ENCODE measurements around the gene BCHE. TPM values are rescaled to one million over a fixed set of nuclear protein-coding genes. Genes with fewer than 3 reads are reported as not detected.

The BCHE gene
- total RNA-seq, 1 donor from 2014 or later = 11.6 TPM

DNA sequence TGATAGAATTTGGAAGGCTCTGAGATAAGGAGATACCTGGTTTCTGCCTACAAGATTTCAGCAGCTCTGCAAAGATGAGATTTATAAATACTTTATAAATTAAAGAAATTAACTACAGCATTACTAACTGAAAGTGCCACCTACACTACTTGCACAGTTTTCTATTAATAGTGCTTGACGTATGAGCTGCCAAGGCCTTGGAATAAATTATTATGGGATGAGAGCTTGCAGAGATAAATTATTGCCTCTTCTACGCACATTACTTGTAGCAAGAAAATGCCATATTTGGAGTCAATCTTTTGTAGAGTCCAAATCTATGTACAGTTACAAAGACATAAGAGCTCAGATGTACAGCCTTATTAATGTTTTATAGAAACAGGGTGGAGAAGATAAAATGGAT lies 89.1 kb downstream of the BCHE start:
- no peak for DNase-seq

GRCh38 chr3:165746874-165747273 lies 90.3 kb downstream of the BCHE start:
- DNase-seq = no peak

DNA sequence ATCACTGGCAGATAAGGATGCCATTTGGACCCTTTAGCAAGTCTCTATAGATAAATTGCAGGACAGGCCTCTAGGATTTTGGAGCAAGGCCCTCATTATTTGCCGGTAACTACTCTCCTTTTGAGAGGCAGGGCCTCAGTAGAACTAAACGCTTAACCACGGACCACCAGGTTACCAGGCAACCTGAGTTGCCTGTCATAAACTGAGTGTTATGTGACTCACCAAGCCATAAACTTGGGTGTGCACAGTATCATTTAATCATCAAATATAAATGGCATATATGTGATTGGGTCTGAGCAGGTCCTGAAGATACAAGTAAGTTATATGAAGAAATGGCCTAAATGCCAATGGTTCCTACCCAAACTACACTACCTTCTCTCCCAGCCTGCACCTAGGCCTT lies 93.2 kb downstream of the BCHE start:
- no peak for DNase-seq

DNA sequence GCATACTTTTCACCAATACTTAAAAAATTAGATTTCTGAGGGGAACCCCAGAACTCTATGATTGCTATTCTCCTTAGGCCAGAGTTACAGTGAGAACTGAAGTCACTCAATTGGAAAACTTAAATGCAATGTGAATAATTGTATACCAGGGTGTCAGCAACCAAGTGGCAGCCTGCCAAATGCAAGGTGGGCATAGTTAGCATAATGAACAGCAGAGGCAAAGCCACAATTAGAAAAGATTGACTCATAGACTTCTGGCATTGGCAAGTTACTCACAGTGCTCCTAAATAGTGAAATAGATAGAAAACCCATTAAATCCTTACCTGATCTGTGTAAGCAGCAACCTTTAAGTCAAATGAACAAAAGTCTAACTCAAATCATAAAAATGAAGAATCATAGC lies 94.9 kb downstream of the BCHE start:
- DNase-seq = no peak

GRCh38 chr3:165729756-165730155 lies 107.5 kb downstream of the BCHE start:
- DNase-seq = no peak

DNA sequence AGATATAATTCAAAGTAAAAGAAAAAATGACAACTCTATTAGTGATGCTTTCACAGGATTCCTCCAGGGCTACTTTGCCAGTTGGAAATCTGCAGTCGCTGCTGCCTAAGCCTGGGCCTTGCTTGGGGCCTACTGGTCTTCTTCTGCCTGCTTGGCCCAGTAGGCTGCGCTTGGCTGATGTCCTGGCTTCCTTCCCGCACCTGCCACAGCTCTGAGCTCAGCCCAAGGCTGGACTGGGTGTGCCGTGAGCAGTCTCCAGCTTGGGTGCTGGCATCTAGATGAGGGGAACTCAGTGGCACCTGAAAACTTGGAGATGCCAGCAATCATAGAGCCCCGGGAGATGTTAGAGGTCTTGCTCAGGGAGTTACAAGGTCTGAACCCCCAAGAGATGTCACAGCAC lies 108.3 kb downstream of the BCHE start:
- no peak for DNase-seq

DNA sequence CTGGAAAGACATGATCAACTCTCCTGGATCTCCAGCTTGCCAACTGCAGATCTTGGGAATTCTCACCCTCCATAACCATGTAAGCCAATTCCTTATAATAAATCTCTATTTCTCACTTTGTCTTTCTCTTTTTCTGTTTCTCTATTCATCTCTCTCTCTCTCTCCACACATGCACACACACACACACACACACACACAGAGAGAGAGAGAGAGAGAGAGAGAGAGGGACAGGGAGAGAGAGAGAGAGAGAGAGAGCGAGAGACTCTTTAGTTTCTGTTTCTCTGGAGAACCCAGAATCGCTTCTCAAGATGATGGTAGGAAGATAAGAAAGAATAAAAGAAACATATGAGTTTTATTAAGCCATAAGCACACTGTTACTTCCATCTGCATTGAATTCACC lies 111.9 kb downstream of the BCHE start:
- no peak for DNase-seq

All from dermis blood vessel endothelial cell (primary cell).